ENCODE results near the gene SOBP. TPM values are rescaled to one million over a fixed set of nuclear protein-coding genes. Genes with fewer than 3 reads are reported as not detected.
A peak's percentile ranks its signal among the peaks of the same experiment; 100 is the strongest.

Gene SOBP
- total and polyA plus RNA-seq, 8 donors, result 0.58 to 16.9 (median 4.4) TPM

GRCh38 chr6:107666981-107667601 is 177.2 kb downstream of the SOBP start:
- Histone ChIP-seq H3K9me3 (no peaks in the 10 kb centered on the region), H3K27ac (no peak overlapping the region), H3K27me3 (no peaks in the 10 kb centered on the region), H3K4me1 (peaks cover 9 to 26% (median 16%) of the 10 kb centered on the region in 4 donors), H3K4me3 (no peak overlapping the region), H3K36me3 (no peaks in the 10 kb centered on the region)
- TF ChIP-seq POLR2AphosphoS5 (IDR thresholded peaks at IDR 0.05) (no peak), EP300 (IDR thresholded peaks at IDR 0.05) (no peak), CTCF (IDR thresholded peaks at IDR 0.05) (no peak), POLR2A (IDR thresholded peaks at IDR 0.05) (no peak)
- DNase-seq, result no peak
- intact Hi-C loops (cut with DNase I; ENCODE audit: low total_unique reads), result no loop called here
- WGBS, 5 donors, result 86 to 89% (median 87%) methylated on average over 13 of the region's 13 CpGs

GRCh38 chr6:107667790-107668189 is 177.9 kb downstream of the SOBP start:
- intact Hi-C loops (cut with DNase I; ENCODE audit: low total_unique reads), result no loop called here
- WGBS, 5 donors, result 79 to 98% (median 90%) methylated on average over 3 of the region's 3 CpGs
- Histone ChIP-seq H3K27me3 (no peaks in the 10 kb centered on the region), H3K9me3 (no peaks in the 10 kb centered on the region), H3K27ac (no peak overlapping the region), H3K4me1 (peaks cover 9 to 26% (median 16%) of the 10 kb centered on the region in 4 donors), H3K4me3 (no peak overlapping the region), H3K36me3 (no peaks in the 10 kb centered on the region)
- no peak for DNase-seq
- TF ChIP-seq CTCF (IDR thresholded peaks at IDR 0.05) (no peak), POLR2AphosphoS5 (IDR thresholded peaks at IDR 0.05) (no peak), EP300 (IDR thresholded peaks at IDR 0.05) (no peak), POLR2A (IDR thresholded peaks at IDR 0.05) (no peak)

- no peak for TF ChIP-seq CTCF (IDR thresholded peaks at IDR 0.05)
- TF ChIP-seq POLR2A (IDR thresholded peaks at IDR 0.05), result no peak
- TF ChIP-seq EP300 (IDR thresholded peaks at IDR 0.05), result no peak
- no peak for TF ChIP-seq POLR2AphosphoS5 (IDR thresholded peaks at IDR 0.05)
- peaks cover 9 to 26% (median 16%) of the 10 kb centered on the region in 4 donors for H3K4me1 ChIP-seq
- intact Hi-C loops (cut with DNase I; ENCODE audit: low total_unique reads), result no loop called here
- H3K27me3 ChIP-seq, result no peaks in the 10 kb centered on the region
- H3K36me3 ChIP-seq, result no peaks in the 10 kb centered on the region
- H3K9me3 ChIP-seq, result no peaks in the 10 kb centered on the region
- H3K4me3 ChIP-seq, result no peak overlapping the region
- 73 to 87% (median 77%) methylated on average over 22 to 23 of the region's 23 CpGs for WGBS, 5 donors
- DNase-seq, result peak in 1 of 2 donors; percentile 48
- no peak overlapping the region for H3K27ac ChIP-seq
These were observed 179.0 kb downstream of the SOBP start for GRCh38 chr6:107668743-107669474.

- WGBS, 5 donors, result 22 to 28% (median 25%) methylated on average over 9 of the region's 9 CpGs
- H3K36me3 ChIP-seq, result no peaks in the 10 kb centered on the region
- no peak overlapping the region for H3K4me3 ChIP-seq
- H3K27me3 ChIP-seq, result no peaks in the 10 kb centered on the region
- DNase-seq, result peak in 1 of 2 donors; percentile 90
- TF ChIP-seq POLR2AphosphoS5 (IDR thresholded peaks at IDR 0.05) (no peak), EP300 (IDR thresholded peaks at IDR 0.05) (no peak), CTCF (IDR thresholded peaks at IDR 0.05) (no peak), POLR2A (IDR thresholded peaks at IDR 0.05) (no peak)
- H3K4me1 ChIP-seq, result peaks cover 1 to 32% (median 23%) of the 10 kb centered on the region in 4 donors
- no peak overlapping the region for H3K27ac ChIP-seq
- intact Hi-C loops (cut with DNase I; ENCODE audit: low total_unique reads), result loop anchor here (5.0 kb wide), 1 partner anchor 177 kb away; no protein-coding TSS in a partner anchor
- H3K9me3 ChIP-seq, result no peaks in the 10 kb centered on the region
These were observed 180.9 kb downstream of the SOBP start for GRCh38 chr6:107670792-107671199.
